Parathyroid adenoma (tissue), 2 donors: ENCODE measurements around the gene C20orf204.

Experiments
- H2AFZ ChIP-seq: fragments of 300-600 bp; sonication (generic); one replicate; pipeline ENCODE4 v1.7.0; 2017; ENCODE audit warnings: antibody characterized with exemption, mild to moderate bottlenecking
- H3K27ac ChIP-seq: fragments of 300-600 bp; sonication (generic); one replicate; pipeline ENCODE4 v1.7.0; 2017
- H3K27me3 ChIP-seq: fragments of 300-600 bp; sonication (generic); one replicate; pipeline ENCODE4 v1.7.0; 2017; ENCODE audit warnings: low read length; ENCODE audit not compliant: control insufficient read depth, insufficient read depth
- H3K36me3 ChIP-seq: fragments of 300-600 bp; sonication (generic); one replicate; pipeline ENCODE4 v1.7.0; 2017; ENCODE audit warnings: low read length; ENCODE audit not compliant: control insufficient read depth, insufficient read depth
- H3K4me1 ChIP-seq: fragments of 300-600 bp; sonication (generic); one replicate; pipeline ENCODE4 v1.7.0; 2017; ENCODE audit warnings: control low read depth
- H3K4me2 ChIP-seq: fragments of 300-600 bp; sonication (generic); one replicate; pipeline ENCODE4 v1.7.0; 2017; ENCODE audit warnings: low read length
- H3K4me3 ChIP-seq: fragments of 300-600 bp; sonication (generic); one replicate; pipeline ENCODE4 v1.7.0; 2017; ENCODE audit warnings: low read depth, low read length
- H3K79me2 ChIP-seq: fragments of 300-600 bp; sonication (generic); one replicate; pipeline ENCODE4 v1.7.0; 2017; ENCODE audit warnings: control low read depth
- H3K9ac ChIP-seq: fragments of 300-600 bp; sonication (generic); one replicate; pipeline ENCODE4 v1.7.0; 2017; ENCODE audit warnings: mild to moderate bottlenecking
- H3K9me3 ChIP-seq: fragments of 300-600 bp; sonication (generic); one replicate; pipeline ENCODE4 v1.7.0; 2017; ENCODE audit warnings: low read length; ENCODE audit not compliant: control insufficient read depth
- CTCF ChIP-seq: fragments of 300-600 bp; sonication (generic); IDR thresholded peaks from one replicate; pipeline ENCODE4 v1.7.0; 2017; ENCODE audit warnings: antibody characterized with exemption, mild to moderate bottlenecking
- donor health status: primary hyperparathyroidism.

The C20orf204 gene

GRCh38 chr20:64056639-64056888 lies 20.6 kb downstream of the C20orf204 start:
- Histone ChIP-seq H3K4me3 (no peak overlapping the region), H3K4me1 (no peaks in the 10 kb centered on the region), H3K9ac (no peak overlapping the region)

GRCh38 chr20:64056889-64057627 lies 21.1 kb downstream of the C20orf204 start:
- Histone ChIP-seq H3K36me3 (no peaks in the 10 kb centered on the region), H3K79me2 (no peaks in the 10 kb centered on the region), H3K9ac (no peak overlapping the region), H3K4me3 (no peak overlapping the region), H3K4me2 (peak overlapping the region; percentile 23), H3K27me3 (no peaks in the 10 kb centered on the region), H3K27ac (peak overlapping the region; percentile 42), H3K9me3 (no peaks in the 10 kb centered on the region), H3K4me1 (peaks cover 2% of the 10 kb centered on the region), H2AFZ (peak overlapping the region; percentile 17)
- TF ChIP-seq CTCF = no peak

More at GRCh38 chr20:64056639-64056888, 20.6 kb downstream of the C20orf204 start:
- no peaks in the 10 kb centered on the region for H3K36me3 ChIP-seq
- no peaks in the 10 kb centered on the region for H3K27me3 ChIP-seq
- no peak overlapping the region for H2AFZ ChIP-seq
- H3K9me3 ChIP-seq = no peaks in the 10 kb centered on the region
- H3K4me2 ChIP-seq = no peak overlapping the region
- no peaks in the 10 kb centered on the region for H3K79me2 ChIP-seq
- peak overlapping the region; percentile 42 for H3K27ac ChIP-seq
- TF ChIP-seq CTCF = no peak

GRCh38 chr20:64057628-64058498 lies 21.9 kb downstream of the C20orf204 start:
- H3K9me3 ChIP-seq = no peaks in the 10 kb centered on the region
- peak overlapping the region; percentile 23 for H3K4me2 ChIP-seq
- H2AFZ ChIP-seq = peak overlapping the region; percentile 17
- H3K79me2 ChIP-seq = no peaks in the 10 kb centered on the region
- H3K36me3 ChIP-seq = no peaks in the 10 kb centered on the region
- no peak overlapping the region for H3K9ac ChIP-seq
- TF ChIP-seq CTCF = peak; percentile 83
- H3K4me3 ChIP-seq = no peak overlapping the region
- peak overlapping the region; percentile 42 for H3K27ac ChIP-seq
- no peaks in the 10 kb centered on the region for H3K27me3 ChIP-seq
- H3K4me1 ChIP-seq = peaks cover 4% of the 10 kb centered on the region

GRCh38 chr20:64058536-64058935 lies 22.6 kb downstream of the C20orf204 start:
- TF ChIP-seq CTCF = no peak
- Histone ChIP-seq H3K9me3 (no peaks in the 10 kb centered on the region), H3K4me3 (no peak overlapping the region), H2AFZ (no peak overlapping the region), H3K79me2 (no peaks in the 10 kb centered on the region), H3K9ac (no peak overlapping the region), H3K27ac (no peak overlapping the region), H3K4me2 (no peak overlapping the region), H3K27me3 (no peaks in the 10 kb centered on the region), H3K4me1 (peaks cover 4% of the 10 kb centered on the region), H3K36me3 (no peaks in the 10 kb centered on the region)
